ENCODE data around the gene ZMYND12.

DNA sequence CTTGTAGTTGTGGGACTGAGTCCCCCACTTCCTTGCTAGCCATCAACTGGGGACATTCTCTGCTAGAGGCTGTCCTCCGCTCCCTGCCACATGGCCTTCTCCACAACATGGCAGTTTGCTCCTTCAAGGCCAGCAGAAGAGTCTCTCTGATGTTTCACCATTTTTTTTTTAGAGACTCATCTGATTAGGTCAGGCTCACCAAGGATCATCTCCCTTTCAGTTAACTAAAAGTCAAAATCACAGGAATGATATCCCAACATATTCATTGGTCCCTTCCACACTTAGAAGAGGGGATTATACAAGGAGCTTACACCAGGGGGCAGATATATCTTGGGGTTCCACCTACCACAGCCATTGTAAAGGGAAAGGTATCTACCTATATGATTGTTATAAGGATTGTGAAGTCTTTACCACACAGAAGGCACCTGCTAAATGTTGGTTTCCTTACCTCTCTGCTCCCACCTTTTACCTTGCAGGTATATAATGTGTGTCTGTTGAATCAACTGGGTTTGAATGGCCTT is 51.9 kb downstream of the ZMYND12 start:
- TF ChIP-seq, protein P1, sequence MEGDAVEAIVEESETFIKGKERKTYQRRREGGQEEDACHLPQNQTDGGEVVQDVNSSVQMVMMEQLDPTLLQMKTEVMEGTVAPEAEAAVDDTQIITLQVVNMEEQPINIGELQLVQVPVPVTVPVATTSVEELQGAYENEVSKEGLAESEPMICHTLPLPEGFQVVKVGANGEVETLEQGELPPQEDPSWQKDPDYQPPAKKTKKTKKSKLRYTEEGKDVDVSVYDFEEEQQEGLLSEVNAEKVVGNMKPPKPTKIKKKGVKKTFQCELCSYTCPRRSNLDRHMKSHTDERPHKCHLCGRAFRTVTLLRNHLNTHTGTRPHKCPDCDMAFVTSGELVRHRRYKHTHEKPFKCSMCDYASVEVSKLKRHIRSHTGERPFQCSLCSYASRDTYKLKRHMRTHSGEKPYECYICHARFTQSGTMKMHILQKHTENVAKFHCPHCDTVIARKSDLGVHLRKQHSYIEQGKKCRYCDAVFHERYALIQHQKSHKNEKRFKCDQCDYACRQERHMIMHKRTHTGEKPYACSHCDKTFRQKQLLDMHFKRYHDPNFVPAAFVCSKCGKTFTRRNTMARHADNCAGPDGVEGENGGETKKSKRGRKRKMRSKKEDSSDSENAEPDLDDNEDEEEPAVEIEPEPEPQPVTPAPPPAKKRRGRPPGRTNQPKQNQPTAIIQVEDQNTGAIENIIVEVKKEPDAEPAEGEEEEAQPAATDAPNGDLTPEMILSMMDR (IDR thresholded peaks at IDR 0.05 in 8 of 11, conservative IDR thresholded peaks at IDR 0.05 in 3 of 11): no peak
- no peak for TF ChIP-seq POLR2A (IDR thresholded peaks at IDR 0.05)

Data from spleen (tissue), 7 donors.